AG09309 (cell line): ENCODE measurements around the gene MAML2.
"Not testable (repeated sequence)": the region's sequence is repeated elsewhere in the genome, so short reads cannot be mapped to it uniquely, and the experiment has no call there.

Experiments
- DNase-seq: peaks from one replicate; pipeline ENCODE4 v3.0.0-alpha.2; 2010; ENCODE audit warnings: low read depth
- H3K4me3 ChIP-seq: 2 replicates; pipeline ENCODE4 v1.5.1; 2011; ENCODE audit warnings: mild to moderate bottlenecking, low read depth, low read length, moderate library complexity; ENCODE audit not compliant: control insufficient read depth
- TF ChIP-seq, protein P1 (sequence below): IDR thresholded peaks from 2 replicates; pipeline ENCODE4 v1.5.1; 2011; ENCODE audit warnings: mild to moderate bottlenecking, low read depth, low read length, inconsistent platforms; ENCODE audit not compliant: insufficient read depth, control insufficient read depth; ENCODE audit errors: missing control alignments

MAML2 gene

DNA sequence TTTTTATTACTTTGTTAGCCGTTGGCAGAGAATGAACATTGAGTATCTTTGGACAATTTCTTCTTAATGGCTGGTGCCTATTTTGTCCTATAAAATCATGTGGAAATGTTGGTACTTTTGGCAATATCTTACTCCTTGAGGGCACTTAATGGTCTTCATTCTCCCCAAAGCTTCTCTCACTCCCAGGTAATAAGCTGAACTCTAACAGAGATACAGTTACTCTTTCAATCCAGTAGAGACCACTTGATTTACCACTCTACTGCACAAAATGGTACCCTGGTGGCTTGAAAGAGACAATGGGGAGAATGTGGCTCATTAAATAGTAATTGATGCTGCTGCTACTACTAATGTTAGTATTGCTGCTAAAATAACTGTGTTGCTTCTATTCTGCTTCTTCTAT lies 53.0 kb downstream of the MAML2 start:
- DNase-seq, result no peak
- H3K4me3 ChIP-seq, result no peak overlapping the region
- TF ChIP-seq, protein P1, sequence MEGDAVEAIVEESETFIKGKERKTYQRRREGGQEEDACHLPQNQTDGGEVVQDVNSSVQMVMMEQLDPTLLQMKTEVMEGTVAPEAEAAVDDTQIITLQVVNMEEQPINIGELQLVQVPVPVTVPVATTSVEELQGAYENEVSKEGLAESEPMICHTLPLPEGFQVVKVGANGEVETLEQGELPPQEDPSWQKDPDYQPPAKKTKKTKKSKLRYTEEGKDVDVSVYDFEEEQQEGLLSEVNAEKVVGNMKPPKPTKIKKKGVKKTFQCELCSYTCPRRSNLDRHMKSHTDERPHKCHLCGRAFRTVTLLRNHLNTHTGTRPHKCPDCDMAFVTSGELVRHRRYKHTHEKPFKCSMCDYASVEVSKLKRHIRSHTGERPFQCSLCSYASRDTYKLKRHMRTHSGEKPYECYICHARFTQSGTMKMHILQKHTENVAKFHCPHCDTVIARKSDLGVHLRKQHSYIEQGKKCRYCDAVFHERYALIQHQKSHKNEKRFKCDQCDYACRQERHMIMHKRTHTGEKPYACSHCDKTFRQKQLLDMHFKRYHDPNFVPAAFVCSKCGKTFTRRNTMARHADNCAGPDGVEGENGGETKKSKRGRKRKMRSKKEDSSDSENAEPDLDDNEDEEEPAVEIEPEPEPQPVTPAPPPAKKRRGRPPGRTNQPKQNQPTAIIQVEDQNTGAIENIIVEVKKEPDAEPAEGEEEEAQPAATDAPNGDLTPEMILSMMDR, result no peak

- DNase-seq, result no peak
- TF ChIP-seq, protein P1, result no peak
- no peak overlapping the region for H3K4me3 ChIP-seq
Measured at GRCh38 chr11:96288915-96289314, 54.1 kb downstream of the MAML2 start.

DNA sequence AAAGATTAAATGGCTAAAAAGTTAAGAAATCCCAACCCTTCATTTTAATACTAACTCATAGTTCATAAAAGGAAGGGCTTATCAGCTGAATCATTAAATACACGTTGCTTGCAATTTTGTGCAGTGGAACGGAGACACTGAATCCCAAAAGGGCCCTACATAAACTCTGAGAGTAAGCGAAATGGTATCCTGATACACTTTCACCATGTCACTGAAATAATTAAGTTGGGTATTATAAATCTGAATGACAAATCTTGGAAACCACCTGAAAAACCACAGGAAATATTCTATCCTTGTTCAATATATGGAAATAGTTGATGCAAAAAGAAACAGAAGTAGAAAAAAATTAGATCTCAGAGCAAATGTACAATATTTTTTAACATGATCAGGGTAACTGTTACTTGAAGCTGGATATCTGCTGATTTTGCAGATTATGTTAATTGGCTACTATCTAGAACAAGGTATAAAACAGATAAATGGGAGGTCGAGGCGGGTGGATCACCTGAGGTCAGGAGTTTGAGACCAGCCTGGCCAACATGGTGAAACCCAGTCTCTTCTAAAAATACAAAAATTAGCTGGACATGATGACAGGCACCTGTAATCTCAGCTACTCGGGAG lies 55.1 kb downstream of the MAML2 start:
- TF ChIP-seq, protein P1, result no peak
- DNase-seq, result no peak

DNA sequence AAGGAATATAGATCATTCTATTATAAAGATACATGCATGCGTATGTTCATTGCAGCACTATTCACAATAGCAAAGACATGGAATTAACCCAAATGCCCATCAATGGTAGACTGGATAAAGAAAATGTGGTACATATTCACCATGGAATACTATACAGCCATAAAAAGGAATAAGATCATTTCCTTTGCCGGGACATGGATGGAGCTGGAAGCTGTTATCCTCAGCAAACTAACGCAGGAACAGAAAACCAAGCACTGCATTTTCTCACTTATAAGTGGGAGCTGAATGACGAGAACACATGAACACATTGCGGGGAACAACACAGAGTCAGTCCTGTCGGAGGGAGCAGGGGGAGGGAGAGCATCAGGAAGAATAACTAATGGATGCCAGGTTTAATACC lies 57.0 kb downstream of the MAML2 start:
- H3K4me3 ChIP-seq, DNase-seq: not testable (repeated sequence)

More for the DNA sequence above, 55.1 kb downstream of the MAML2 start:
- no peak overlapping the region for H3K4me3 ChIP-seq

GRCh38 chr11:96284917-96285316 lies 58.1 kb downstream of the MAML2 start:
- H3K4me3 ChIP-seq, result no peak overlapping the region
- TF ChIP-seq, protein P1, result no peak
- no peak for DNase-seq

GRCh38 chr11:96284401-96284800 lies 58.6 kb downstream of the MAML2 start:
- H3K4me3 ChIP-seq, result no peak overlapping the region
- DNase-seq, result no peak
- TF ChIP-seq, protein P1, result no peak

- TF ChIP-seq, protein P1, result no peak
- no peak overlapping the region for H3K4me3 ChIP-seq
- no peak for DNase-seq
Measured at GRCh38 chr11:96282625-96283220, 60.3 kb downstream of the MAML2 start.
